IMR-90 (cell line): ENCODE results near the gene COL18A1. TPM values are rescaled to one million over a fixed set of nuclear protein-coding genes. Genes with fewer than 3 reads are reported as not detected.

Source experiments
- ATAC-seq: fragments of 200-7000 bp; cut with Tn5 transposase; 2 replicates; pipeline ENCODE4 v1.9.1; 2020; ENCODE audit warnings: low read depth, mild to moderate bottlenecking, moderate library complexity
- BruUV-seq: library from RNA; stranded (reverse); fragments of 400-500 nt; replicated peaks from 2 replicates; lab custom pipeline; 2021; lab: Mats Ljungman, UMichigan
- CTCF ChIA-PET: fragments of 300-600 bp; formaldehyde crosslinking; extraction: SDS; loops from one replicate; lab custom pipeline; 2021; ENCODE audit warnings: antibody characterized with exemption; lab: Yijun Ruan, JAX
- POLR2A ChIA-PET: fragments of 300-600 bp; sonication (Branson Sonifier 250); formaldehyde crosslinking; loops from one replicate; lab custom pipeline; 2022; ENCODE audit warnings: antibody characterized with exemption; ENCODE audit not compliant: unreplicated experiment; lab: Charles Lee
- DNase-seq: peaks from one replicate; pipeline ENCODE4 v3.0.0; 2013
- H2AFZ ChIP-seq: replicated peaks from 2 replicates; pipeline ENCODE3; 2013; ENCODE audit warnings: low read length, mild to moderate bottlenecking; ENCODE audit not compliant: poor library complexity
- H2AK5ac ChIP-seq: 2 replicates; pipeline ENCODE4 v1.6.1; 2013; ENCODE audit warnings: low read depth, low read length, inconsistent platforms
- H2AK9ac ChIP-seq: replicated peaks from 2 replicates; pipeline ENCODE3; 2013; ENCODE audit warnings: mild to moderate bottlenecking, low read depth, low read length, moderate library complexity; ENCODE audit not compliant: poor library complexity
- H2BK120ac ChIP-seq: 2 replicates; pipeline ENCODE4 v1.6.1; 2013; ENCODE audit warnings: low read depth, low read length, inconsistent platforms
- H2BK15ac ChIP-seq: 3 replicates; pipeline ENCODE4 v1.6.1; 2013; ENCODE audit warnings: low read depth, low read length, inconsistent platforms
- H2BK20ac ChIP-seq: 2 replicates; pipeline ENCODE4 v1.6.1; 2013; ENCODE audit warnings: low read depth, mild to moderate bottlenecking, inconsistent platforms, low read length, moderate library complexity
- H2BK5ac ChIP-seq: 2 replicates; pipeline ENCODE4 v1.6.1; 2013; ENCODE audit warnings: mild to moderate bottlenecking, low read depth, low read length, inconsistent platforms; ENCODE audit not compliant: poor library complexity, severe bottlenecking
- H3K14ac ChIP-seq: replicated peaks from 2 replicates; pipeline ENCODE4 v1.6.1; 2013; ENCODE audit warnings: low read depth, low read length, inconsistent platforms
- H3K18ac ChIP-seq: 2 replicates; pipeline ENCODE4 v1.6.1; 2013; ENCODE audit warnings: low read depth, low read length, control low read depth
- H3K23ac ChIP-seq: 2 replicates; pipeline ENCODE4 v1.6.1; 2013; ENCODE audit warnings: low read depth, low read length, inconsistent platforms
- H3K27ac ChIP-seq: 2 replicates; pipeline ENCODE4 v1.5.1; 2013; ENCODE audit warnings: mild to moderate bottlenecking, control low read depth, low read length; ENCODE audit not compliant: insufficient read depth
- H3K27me3 ChIP-seq: 2 replicates; pipeline ENCODE4 v1.6.1; 2013; ENCODE audit warnings: low read length; ENCODE audit not compliant: control insufficient read depth, insufficient read depth
- H3K36me3 ChIP-seq: 2 replicates; pipeline ENCODE4 v1.6.1; 2013; ENCODE audit warnings: low read length, mixed read lengths; ENCODE audit not compliant: control insufficient read depth, insufficient read depth
- H3K4ac ChIP-seq: 2 replicates; pipeline ENCODE4 v1.6.1; 2013; ENCODE audit warnings: low read depth, low read length, inconsistent platforms
- H3K4me1 ChIP-seq: 2 replicates; pipeline ENCODE4 v1.6.1; 2013; ENCODE audit warnings: low read length, mixed read lengths; ENCODE audit not compliant: control insufficient read depth, insufficient read depth
- H3K4me2 ChIP-seq: 2 replicates; pipeline ENCODE4 v1.6.1; 2013; ENCODE audit warnings: low read depth, mild to moderate bottlenecking, control low read depth, low read length, moderate library complexity
- H3K4me3 ChIP-seq: 2 replicates; pipeline ENCODE4 v1.5.1; 2013; ENCODE audit warnings: low read depth, mild to moderate bottlenecking, control low read depth, low read length, moderate library complexity; ENCODE audit not compliant: insufficient read depth
- H3K56ac ChIP-seq: 2 replicates; pipeline ENCODE4 v1.6.1; 2013; ENCODE audit warnings: low read length, inconsistent platforms; ENCODE audit not compliant: insufficient read depth; ENCODE audit errors: extremely low read depth
- H3K79me1 ChIP-seq, 2 experiments: 2 replicates each; pipeline ENCODE4 v1.6.1; 2013; ENCODE audit warnings: low read length in 2 of 2, inconsistent platforms in 1 of 2, low read depth in 1 of 2
- H3K9ac ChIP-seq: 2 replicates; pipeline ENCODE4 v1.6.1; 2013; ENCODE audit warnings: low read depth, low read length, control low read depth
- H3K9me1 ChIP-seq: 2 replicates; pipeline ENCODE4 v1.6.1; 2013; ENCODE audit warnings: low read length, inconsistent platforms; ENCODE audit not compliant: insufficient read depth
- H3K9me3 ChIP-seq: 2 replicates; pipeline ENCODE4 v1.6.1; 2013; ENCODE audit warnings: low read length; ENCODE audit not compliant: control insufficient read depth, insufficient read depth
- H4K20me1 ChIP-seq: 2 replicates; pipeline ENCODE4 v1.6.1; 2013; ENCODE audit warnings: low read length, inconsistent platforms; ENCODE audit not compliant: insufficient read depth
- H4K5ac ChIP-seq: 2 replicates; pipeline ENCODE4 v1.6.1; 2013; ENCODE audit warnings: mild to moderate bottlenecking, low read depth, low read length, control low read depth
- H4K8ac ChIP-seq, 2 experiments: 2 replicates each; pipeline ENCODE4 v1.6.1; 2013; ENCODE audit warnings: low read depth in 2 of 2, low read length in 2 of 2, control low read depth in 1 of 2, inconsistent platforms in 1 of 2
- H4K91ac ChIP-seq: 2 replicates; pipeline ENCODE4 v1.6.1; 2013; ENCODE audit warnings: low read depth, low read length, inconsistent platforms; ENCODE audit not compliant: insufficient read depth
- BHLHE40 ChIP-seq: fragments of 150-350 bp; IDR thresholded peaks from 2 replicates; pipeline ENCODE4 v1.6.1; 2016; ENCODE audit warnings: mild to moderate bottlenecking, low read depth, low read length
- FOS ChIP-seq: fragments of 150-350 bp; IDR thresholded peaks from 2 replicates; pipeline ENCODE4 v1.6.1; 2016; ENCODE audit warnings: low read depth, low read length
- MAFK ChIP-seq: IDR thresholded peaks from 2 replicates; pipeline ENCODE4 v1.6.1; 2012; ENCODE audit warnings: low read depth, low read length, improper control_type of control experiment
- MAZ ChIP-seq: IDR thresholded peaks from 2 replicates; pipeline ENCODE4 v1.6.1; 2012; ENCODE audit warnings: low read depth, mild to moderate bottlenecking, low read length, improper control_type of control experiment, moderate library complexity, borderline replicate concordance
- NFE2L2 ChIP-seq: fragments of 150-350 bp; IDR thresholded peaks from 2 replicates; pipeline ENCODE4 v1.6.1; 2016; ENCODE audit warnings: low read depth, mild to moderate bottlenecking, low read length
- POLR2A ChIP-seq: IDR thresholded peaks from 2 replicates; pipeline ENCODE4 v1.6.1; 2012; ENCODE audit warnings: mild to moderate bottlenecking, low read depth, low read length
- RAD21 ChIP-seq: IDR thresholded peaks from 2 replicates; pipeline ENCODE4 v1.6.1; 2012; ENCODE audit warnings: low read length, improper control_type of control experiment
- RCOR1 ChIP-seq: IDR thresholded peaks from 2 replicates; pipeline ENCODE4 v1.6.1; 2012; ENCODE audit warnings: mild to moderate bottlenecking, low read length, improper control_type of control experiment; ENCODE audit not compliant: insufficient replicate concordance
- RFX5 ChIP-seq: IDR thresholded peaks from 2 replicates; pipeline ENCODE4 v1.8.0; 2012; ENCODE audit warnings: low read depth, mild to moderate bottlenecking, low read length, moderate library complexity
- SMC3 ChIP-seq: fragments of 150-350 bp; IDR thresholded peaks from 2 replicates; pipeline ENCODE4 v1.6.1; 2016; ENCODE audit warnings: low read depth, mild to moderate bottlenecking, antibody characterized with exemption, low read length, moderate library complexity
- WGBS, 2 experiments: methylation state at CpG; one replicate each; pipeline versions ENCODE4 v1.1.5 to v1.1.7; 2013; ENCODE audit warnings: missing lambda C conversion rate in 2 of 2; ENCODE audit not compliant: insufficient read length in 1 of 2; ENCODE audit errors: extremely low coverage in 2 of 2; 5-methylcytosine and 5-hydroxymethylcytosine counted together
- dilution Hi-C: fragments of 300-500 bp; cut with HindIII; formaldehyde crosslinking; loops from one replicate; pipeline ENCODE4 v1.14.3; 2018; ENCODE audit warnings: low sequenced_read_pairs; ENCODE audit not compliant: unreplicated experiment
- in situ Hi-C: fragments of 300-500 bp; cut with MboI; formaldehyde crosslinking; loops from 3 replicates; pipeline ENCODE4 v1.14.3; 2019; ENCODE audit warnings: low sequenced_read_pairs, inconsistent platforms, mixed read lengths
- intact Hi-C: fragments of 100-400 bp; cut with micrococcal nuclease; formaldehyde crosslinking; loops from 2 replicates; pipeline ENCODE4 v1.10.0; 2022
- polyA plus RNA-seq, 3 experiments: library from polyadenylated mRNA; depleted of rRNA; stranded (reverse); fragments of >200 nt; gene quantifications; 2 replicates each; pipeline ENCODE4 v1.2.3, GENCODE V29; 2012; ENCODE audit warnings: low replicate concordance in 1 of 3
- total RNA-seq: library from RNA; depleted of rRNA; stranded (reverse); fragments of >200 nt; gene quantifications from 2 replicates; pipeline ENCODE4 v1.2.3, GENCODE V29; 2012
- TF ChIP-seq, protein P1 (sequence below): fragments of 150-350 bp; IDR thresholded peaks from 2 replicates; pipeline ENCODE4 v1.6.1; 2016; ENCODE audit warnings: low read depth, mild to moderate bottlenecking, low read length, moderate library complexity, borderline replicate concordance
- TF ChIP-seq, protein P2 (sequence below): fragments of 150-350 bp; IDR thresholded peaks from 2 replicates; pipeline ENCODE4 v1.6.1; 2017; ENCODE audit warnings: mild to moderate bottlenecking, antibody characterized with exemption, low read length, low read depth

The COL18A1 gene
- total and polyA plus RNA-seq, 2 of the 4 experiments (the other 2 are of a cell fraction), result 4.3 to 46.7 TPM

DNA sequence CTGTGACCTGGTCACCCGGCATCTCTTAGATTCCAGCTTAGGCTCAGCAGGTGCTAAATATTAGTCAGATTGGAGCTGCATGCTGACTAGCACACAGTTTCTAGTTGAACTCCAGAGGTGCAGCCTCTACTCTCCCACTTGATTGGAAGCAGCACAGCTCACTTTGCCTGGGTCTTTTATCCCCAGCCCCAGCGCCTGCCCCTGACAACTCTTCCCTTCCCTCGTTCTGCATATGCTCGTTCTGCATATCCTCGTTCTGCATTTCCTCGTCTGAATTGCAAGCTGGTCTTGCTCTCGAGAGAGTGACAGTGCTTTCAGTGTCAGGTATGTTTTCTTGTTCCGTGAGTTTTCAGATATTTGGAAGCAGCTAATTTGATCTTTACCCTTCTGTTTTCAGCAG is 11.7 kb downstream of the COL18A1 start:
- no TSS peak for BruUV-seq

More for the DNA sequence above, 11.7 kb downstream of the COL18A1 start:
- ATAC-seq (no peak), DNase-seq (no peak)
- Histone ChIP-seq H3K9me3 (no peaks in the 10 kb centered on the region), H3K56ac (no peak overlapping the region), H3K36me3 (peaks cover 10% of the 10 kb centered on the region; the same call in 1 of the 2 replicates), H3K23ac (no peak overlapping the region), H3K4me1 (peaks cover 2% of the 10 kb centered on the region; the same call in 1 of the 2 replicates), H2AK5ac (no peak overlapping the region), H2AK9ac (no peak overlapping the region), H3K4me2 (no peak overlapping the region), H3K27me3 (no peaks in the 10 kb centered on the region), H2AFZ (no peak overlapping the region), H2BK15ac (no peak overlapping the region), H4K20me1 (peaks cover 99% of the 10 kb centered on the region), H3K4me3 (no peak overlapping the region), H4K5ac (no peak overlapping the region), H2BK120ac (no peak overlapping the region), H3K9ac (no peak overlapping the region), H4K8ac (no peak overlapping the region), H3K9me1 (peaks cover 10% of the 10 kb centered on the region), H3K79me1 (peaks cover 9 to 90% of the 10 kb centered on the region in 2 experiments), H3K27ac (no peak overlapping the region), H3K14ac (no peak overlapping the region), H2BK5ac (no peak overlapping the region), H2BK20ac (no peak overlapping the region), H4K91ac (no peak overlapping the region), H3K18ac (no peak overlapping the region), H3K4ac (no peak overlapping the region)
- POLR2A ChIA-PET, result no interaction called here
- TF ChIP-seq MAZ, result no peak
- no peak for TF ChIP-seq SMC3
- TF ChIP-seq, protein P1, sequence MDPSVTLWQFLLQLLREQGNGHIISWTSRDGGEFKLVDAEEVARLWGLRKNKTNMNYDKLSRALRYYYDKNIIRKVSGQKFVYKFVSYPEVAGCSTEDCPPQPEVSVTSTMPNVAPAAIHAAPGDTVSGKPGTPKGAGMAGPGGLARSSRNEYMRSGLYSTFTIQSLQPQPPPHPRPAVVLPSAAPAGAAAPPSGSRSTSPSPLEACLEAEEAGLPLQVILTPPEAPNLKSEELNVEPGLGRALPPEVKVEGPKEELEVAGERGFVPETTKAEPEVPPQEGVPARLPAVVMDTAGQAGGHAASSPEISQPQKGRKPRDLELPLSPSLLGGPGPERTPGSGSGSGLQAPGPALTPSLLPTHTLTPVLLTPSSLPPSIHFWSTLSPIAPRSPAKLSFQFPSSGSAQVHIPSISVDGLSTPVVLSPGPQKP, result no peak
- no peak for TF ChIP-seq RAD21
- TF ChIP-seq MAFK, result no peak
- no peak for TF ChIP-seq NFE2L2
- TF ChIP-seq, protein P2, sequence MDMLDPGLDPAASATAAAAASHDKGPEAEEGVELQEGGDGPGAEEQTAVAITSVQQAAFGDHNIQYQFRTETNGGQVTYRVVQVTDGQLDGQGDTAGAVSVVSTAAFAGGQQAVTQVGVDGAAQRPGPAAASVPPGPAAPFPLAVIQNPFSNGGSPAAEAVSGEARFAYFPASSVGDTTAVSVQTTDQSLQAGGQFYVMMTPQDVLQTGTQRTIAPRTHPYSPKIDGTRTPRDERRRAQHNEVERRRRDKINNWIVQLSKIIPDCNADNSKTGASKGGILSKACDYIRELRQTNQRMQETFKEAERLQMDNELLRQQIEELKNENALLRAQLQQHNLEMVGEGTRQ, result no peak
- no peak for TF ChIP-seq BHLHE40
- TF ChIP-seq FOS, result no peak
- TF ChIP-seq RFX5, result no peak
- TF ChIP-seq POLR2A, result no peak
- TF ChIP-seq RCOR1, result no peak
- 100% methylated on average over 1 of the region's 8 CpGs; no CpG with 5 or more reads in 1 of the 2 experiments for WGBS, 2 experiments
- in situ Hi-C loops (no loop called here), dilution Hi-C loops (no loop called here), intact Hi-C loops (no loop called here)
- CTCF ChIA-PET, result no interaction called here
